OCI-LY7 (cell line): ENCODE data around the gene ADGRG6. TPM values are rescaled to one million over a fixed set of nuclear protein-coding genes. Genes with fewer than 3 reads are reported as not detected.

Experiments used
- BruUV-seq: library from RNA; stranded (reverse); fragments of 400-500 nt; replicated peaks from 2 replicates; lab custom pipeline; 2021; lab: Mats Ljungman, UMichigan
- CTCF ChIA-PET: fragments of 300-600 bp; sonication (Branson Sonifier 250); formaldehyde crosslinking; loops from one replicate; lab custom pipeline; 2022; ENCODE audit warnings: antibody characterized with exemption; ENCODE audit not compliant: unreplicated experiment; lab: Charles Lee
- POLR2A ChIA-PET: fragments of 300-600 bp; sonication (Branson Sonifier 250); formaldehyde crosslinking; loops from one replicate; lab custom pipeline; 2022; ENCODE audit warnings: antibody characterized with exemption; lab: Charles Lee
- DNase-seq: peaks from one replicate; pipeline ENCODE4 v3.0.0-alpha.2; 2015; ENCODE audit warnings: low spot score
- H2AFZ ChIP-seq: fragments of 200-600 bp; sonication (generic), shearing (Covaris generic); 2 replicates; pipeline ENCODE4 v1.6.1; 2014; ENCODE audit warnings: mild to moderate bottlenecking, antibody characterized with exemption, low read length, moderate library complexity
- H3K27ac ChIP-seq: fragments of 200-600 bp; sonication (generic); 2 replicates; pipeline ENCODE4 v1.5.1; 2014; ENCODE audit warnings: mixed run types, low read depth, mild to moderate bottlenecking, moderate library complexity, low read length, inconsistent platforms; ENCODE audit not compliant: poor library complexity, severe bottlenecking
- H3K36me3 ChIP-seq: fragments of 200-600 bp; sonication (generic); 2 replicates; pipeline ENCODE4 v1.6.1; 2014; ENCODE audit warnings: mild to moderate bottlenecking, antibody characterized with exemption, low read length, moderate library complexity, mixed read lengths; ENCODE audit not compliant: insufficient read depth
- H3K4me1 ChIP-seq: fragments of 200-600 bp; sonication (generic); 2 replicates; pipeline ENCODE4 v1.5.1; 2014; ENCODE audit warnings: mild to moderate bottlenecking, low read length; ENCODE audit not compliant: insufficient read depth, poor library complexity, severe bottlenecking
- H3K4me2 ChIP-seq: fragments of 200-600 bp; sonication (generic); 2 replicates; pipeline ENCODE4 v1.6.1; 2014; ENCODE audit warnings: mild to moderate bottlenecking, low read length
- H3K4me3 ChIP-seq: fragments of 200-600 bp; sonication (generic); 2 replicates; pipeline ENCODE4 v1.5.1; 2014; ENCODE audit warnings: mild to moderate bottlenecking, low read depth, low read length; ENCODE audit not compliant: poor library complexity, severe bottlenecking
- H3K79me2 ChIP-seq: fragments of 200-600 bp; sonication (generic); 2 replicates; pipeline ENCODE4 v1.6.1; 2016; ENCODE audit warnings: low read depth, mild to moderate bottlenecking, low read length, moderate library complexity, mixed read lengths; ENCODE audit not compliant: insufficient read depth
- H3K9me2 ChIP-seq: fragments of 200-600 bp; sonication (generic); 2 replicates; pipeline ENCODE4 v1.6.1; 2016; ENCODE audit warnings: mild to moderate bottlenecking, low read length, mixed read lengths; ENCODE audit not compliant: insufficient read depth
- H3K9me3 ChIP-seq: fragments of 200-600 bp; sonication (generic); 2 replicates; pipeline ENCODE4 v1.6.1; 2014; ENCODE audit warnings: mild to moderate bottlenecking, mixed run types, low read length, mixed read lengths
- H4K20me1 ChIP-seq: fragments of 200-600 bp; sonication (generic); 2 replicates; pipeline ENCODE4 v1.6.1; 2014; ENCODE audit warnings: mild to moderate bottlenecking, antibody characterized with exemption, low read length, moderate library complexity, mixed read lengths; ENCODE audit not compliant: insufficient read depth
- CTCF ChIP-seq: fragments of 200-600 bp; sonication (generic); conservative IDR thresholded peaks from 2 replicates; pipeline ENCODE4 v1.5.1; 2014; ENCODE audit warnings: mild to moderate bottlenecking, antibody characterized with exemption, low read length, moderate library complexity, mixed read lengths
- EZH2phosphoT487 ChIP-seq: fragments of 200-600 bp; sonication (generic); IDR thresholded peaks from 2 replicates; pipeline ENCODE4 v1.6.1; 2018; ENCODE audit warnings: low read depth, borderline replicate concordance, mild to moderate bottlenecking, mixed run types, antibody characterized with exemption, low read length, moderate library complexity, mixed read lengths
- intact Hi-C: fragments of 100-400 bp; cut with micrococcal nuclease; formaldehyde crosslinking; loops from one replicate; pipeline ENCODE4 v1.10.0; 2022; ENCODE audit not compliant: unreplicated experiment
- total RNA-seq, 2 experiments: library from RNA; depleted of rRNA in 1 of 2; stranded (reverse); fragments of >200 nt in 1 of 2; shearing (Covaris generic) in 1 of 2; gene quantifications; 2 replicates each; pipeline ENCODE4 v1.2.3, GENCODE V29; 2014 to 2022

ADGRG6 gene
- total RNA-seq, 2 experiments from 2014 or later = not detected

- CTCF ChIA-PET = no interaction called here
- Histone ChIP-seq H3K4me1 (no peaks in the 10 kb centered on the region), H3K36me3 (no peaks in the 10 kb centered on the region), H3K4me2 (no peak overlapping the region), H4K20me1 (no peaks in the 10 kb centered on the region), H3K9me2 (no peaks in the 10 kb centered on the region), H3K27ac (no peak overlapping the region), H3K4me3 (no peak overlapping the region), H3K9me3 (no peaks in the 10 kb centered on the region), H2AFZ (no peak overlapping the region), H3K79me2 (no peaks in the 10 kb centered on the region)
- POLR2A ChIA-PET = interaction anchor here (0.6 to 1.4 kb wide), 3 partner anchors 12 to 1199 kb away, joined by 3 to 7 read pairs (median 3); no protein-coding TSS in a partner anchor
- intact Hi-C loops = no loop called here
- DNase-seq = no peak
- TF ChIP-seq CTCF (no peak), EZH2phosphoT487 (no peak)
- BruUV-seq = no TSS peak
These were observed 76.5 kb downstream of the ADGRG6 start for GRCh38 chr6:142378138-142378875.

- BruUV-seq = no TSS peak
- H3K36me3 ChIP-seq = no peaks in the 10 kb centered on the region
- H3K4me2 ChIP-seq = no peak overlapping the region
- H2AFZ ChIP-seq = no peak overlapping the region
- no peaks in the 10 kb centered on the region for H3K9me2 ChIP-seq
- intact Hi-C loops = no loop called here
- no peak for DNase-seq
- H3K4me1 ChIP-seq = no peaks in the 10 kb centered on the region
- H3K4me3 ChIP-seq = no peak overlapping the region
- no peak overlapping the region for H3K27ac ChIP-seq
- no peaks in the 10 kb centered on the region for H3K79me2 ChIP-seq
- POLR2A ChIA-PET = no interaction called here
- H3K9me3 ChIP-seq = no peaks in the 10 kb centered on the region
- CTCF ChIA-PET = no interaction called here
- no peaks in the 10 kb centered on the region for H4K20me1 ChIP-seq
- TF ChIP-seq CTCF (no peak), EZH2phosphoT487 (no peak)
These were observed 78.8 kb downstream of the ADGRG6 start for GRCh38 chr6:142380626-142381025.

- POLR2A ChIA-PET = no interaction called here
- no peak overlapping the region for H3K4me3 ChIP-seq
These were observed 79.4 kb downstream of the ADGRG6 start for GRCh38 chr6:142381181-142381580.

More at GRCh38 chr6:142381181-142381580, 79.4 kb downstream of the ADGRG6 start:
- no peak overlapping the region for H2AFZ ChIP-seq
- CTCF ChIA-PET = no interaction called here
- no peak for TF ChIP-seq CTCF
- no peak for TF ChIP-seq EZH2phosphoT487
- no peaks in the 10 kb centered on the region for H3K79me2 ChIP-seq
- intact Hi-C loops = no loop called here
- no TSS peak for BruUV-seq
- no peaks in the 10 kb centered on the region for H4K20me1 ChIP-seq
- no peaks in the 10 kb centered on the region for H3K9me2 ChIP-seq
- DNase-seq = no peak
- H3K27ac ChIP-seq = no peak overlapping the region
- H3K4me1 ChIP-seq = no peaks in the 10 kb centered on the region
- H3K9me3 ChIP-seq = no peaks in the 10 kb centered on the region
- H3K36me3 ChIP-seq = no peaks in the 10 kb centered on the region
- H3K4me2 ChIP-seq = no peak overlapping the region
